ENCODE data around the gene PER3.

PER3 gene

DNA sequence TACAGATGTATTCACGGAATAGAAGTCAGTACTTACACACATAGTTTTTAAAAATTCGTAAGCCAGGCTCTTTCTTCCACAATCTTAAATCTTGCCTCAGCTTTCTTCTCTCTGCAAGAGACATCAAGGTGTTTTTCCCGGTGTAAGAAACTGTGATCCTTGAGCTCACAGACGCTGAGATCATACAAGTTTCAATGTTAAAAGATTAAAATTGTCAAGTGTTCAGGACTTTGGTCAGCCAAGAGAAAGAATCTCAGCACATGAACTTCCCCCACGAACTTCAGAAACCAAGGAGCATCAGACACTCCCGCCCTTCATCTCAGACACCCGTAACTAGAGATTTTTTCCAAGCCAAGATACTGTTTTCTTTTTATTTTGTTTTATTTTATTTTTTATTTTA is 62.6 kb downstream of the PER3 start (continued):
- TF ChIP-seq SCRT1 (tag by site-specific recombination; IDR thresholded peaks at IDR 0.05; ENCODE audit: borderline replicate concordance): no peak
- TF ChIP-seq SCRT2 (tag by site-specific recombination; IDR thresholded peaks at IDR 0.05): no peak

DNA sequence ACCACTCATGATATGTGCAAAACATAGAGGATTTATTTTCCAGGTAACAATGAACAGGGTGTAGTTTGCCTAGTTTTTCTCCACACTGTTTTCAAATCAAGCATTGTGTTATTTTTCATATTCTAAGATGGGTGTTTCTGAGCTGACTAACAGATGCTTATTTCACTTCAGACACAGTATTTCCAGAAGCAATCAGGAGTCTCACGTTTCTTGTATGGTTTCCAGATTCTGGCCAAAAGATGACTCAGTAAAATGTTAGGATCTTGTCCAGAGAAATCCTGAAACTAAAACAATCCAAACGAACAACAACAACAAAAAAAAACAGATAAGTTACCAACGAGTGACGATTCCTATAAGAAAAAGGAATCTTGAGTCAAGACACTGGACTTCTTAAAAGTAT is 63.5 kb downstream of the PER3 start:
- no peak overlapping the region for H3K4me3 ChIP-seq (ENCODE audit: low read depth, low read length)
- peaks cover 2% of the 10 kb centered on the region; the same call in 1 of the 2 replicates for H3K4me1 ChIP-seq (ENCODE audit: control insufficient read depth, insufficient read depth, low read length)
- TF ChIP-seq ZBTB21 (tag by site-specific recombination; IDR thresholded peaks at IDR 0.05) (no peak), ZNF354C (tag by site-specific recombination; IDR thresholded peaks at IDR 0.05; ENCODE audit: borderline replicate concordance, low read depth) (no peak), KLF17 (tag by site-specific recombination; IDR thresholded peaks at IDR 0.05) (no peak), ZFP69B (tag by site-specific recombination; IDR thresholded peaks at IDR 0.05) (no peak), BCL11B (tag by site-specific recombination; IDR thresholded peaks at IDR 0.05; ENCODE audit: low read depth) (no peak), ZNF660 (tag by site-specific recombination; IDR thresholded peaks at IDR 0.05) (no peak), ZNF596 (tag by site-specific recombination; IDR thresholded peaks at IDR 0.05) (no peak), ELK4 (IDR thresholded peaks at IDR 0.05; ENCODE audit: borderline replicate concordance, low read depth, low read length) (no peak), ZNF785 (tag by site-specific recombination; IDR thresholded peaks at IDR 0.05) (no peak)
- TF ChIP-seq, protein P1, sequence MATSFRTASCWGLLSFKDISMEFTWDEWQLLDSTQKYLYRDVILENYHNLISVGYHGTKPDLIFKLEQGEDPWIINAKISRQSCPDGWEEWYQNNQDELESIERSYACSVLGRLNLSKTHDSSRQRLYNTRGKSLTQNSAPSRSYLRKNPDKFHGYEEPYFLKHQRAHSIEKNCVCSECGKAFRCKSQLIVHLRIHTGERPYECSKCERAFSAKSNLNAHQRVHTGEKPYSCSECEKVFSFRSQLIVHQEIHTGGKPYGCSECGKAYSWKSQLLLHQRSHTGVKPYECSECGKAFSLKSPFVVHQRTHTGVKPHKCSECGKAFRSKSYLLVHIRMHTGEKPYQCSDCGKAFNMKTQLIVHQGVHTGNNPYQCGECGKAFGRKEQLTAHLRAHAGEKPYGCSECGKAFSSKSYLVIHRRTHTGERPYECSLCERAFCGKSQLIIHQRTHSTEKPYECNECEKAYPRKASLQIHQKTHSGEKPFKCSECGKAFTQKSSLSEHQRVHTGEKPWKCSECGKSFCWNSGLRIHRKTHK (tag by site-specific recombination; IDR thresholded peaks at IDR 0.05): no peak
- H3K36me3 ChIP-seq (ENCODE audit: control insufficient read depth in 2 of 2, insufficient read depth in 1 of 2, low read length in 2 of 2): no peaks in the 10 kb centered on the region
- ChIA-PET CTCF (interaction anchor here (0.6 to 0.7 kb wide), 3 partner anchors 9 to 179 kb away, joined by 3 read pairs; no protein-coding TSS in a partner anchor), POLR2A (no interaction called here)
- no peak overlapping the region for H3K27ac ChIP-seq (ENCODE audit: extremely low read depth, low read depth, low read length)
- H3K9me3 ChIP-seq (ENCODE audit: control insufficient read depth, insufficient read depth, low read depth, low read length): no peaks in the 10 kb centered on the region

DNA sequence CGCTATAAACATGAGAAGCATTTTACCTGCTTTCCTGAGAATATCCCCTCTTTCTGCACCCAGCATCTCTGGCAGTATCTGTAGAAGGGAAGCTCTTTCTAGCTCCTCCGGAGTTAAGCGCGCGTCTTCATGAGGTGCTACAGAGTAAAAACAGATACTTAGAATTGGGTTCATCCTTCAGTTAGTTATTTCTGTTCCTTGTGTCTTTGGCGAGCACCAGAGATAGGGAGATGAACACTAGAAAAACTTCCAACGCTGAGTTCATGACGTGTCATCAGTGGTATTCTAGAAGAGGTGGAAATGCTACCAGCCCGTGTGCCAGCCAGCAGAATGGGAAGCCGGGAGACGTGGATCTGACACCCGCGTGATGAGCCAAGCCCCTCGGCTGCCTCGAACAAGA is 66.7 kb downstream of the PER3 start:
- Histone ChIP-seq H3K4me3 (ENCODE audit: low read depth, low read length) (no peak overlapping the region), H3K4me1 (ENCODE audit: control insufficient read depth, insufficient read depth, low read length) (peaks cover 4% of the 10 kb centered on the region; the same call in 1 of the 2 replicates), H3K27ac (ENCODE audit: extremely low read depth, low read depth, low read length) (no peak overlapping the region), H3K36me3 (ENCODE audit: control insufficient read depth in 2 of 2, insufficient read depth in 1 of 2, low read length in 2 of 2) (no peaks in the 10 kb centered on the region), H3K9me3 (ENCODE audit: control insufficient read depth, insufficient read depth, low read depth, low read length) (no peaks in the 10 kb centered on the region)
- ChIA-PET POLR2A (no interaction called here), CTCF (interaction anchor here (0.6 to 1.1 kb wide), 4 partner anchors 15 to 203 kb away, joined by 3 read pairs; no protein-coding TSS in a partner anchor)
- no peak for TF ChIP-seq BCL6B (tag by site-specific recombination; IDR thresholded peaks at IDR 0.05)
- no peak for TF ChIP-seq ZNF837 (tag by site-specific recombination; IDR thresholded peaks at IDR 0.05)
- TF ChIP-seq, protein P2, sequence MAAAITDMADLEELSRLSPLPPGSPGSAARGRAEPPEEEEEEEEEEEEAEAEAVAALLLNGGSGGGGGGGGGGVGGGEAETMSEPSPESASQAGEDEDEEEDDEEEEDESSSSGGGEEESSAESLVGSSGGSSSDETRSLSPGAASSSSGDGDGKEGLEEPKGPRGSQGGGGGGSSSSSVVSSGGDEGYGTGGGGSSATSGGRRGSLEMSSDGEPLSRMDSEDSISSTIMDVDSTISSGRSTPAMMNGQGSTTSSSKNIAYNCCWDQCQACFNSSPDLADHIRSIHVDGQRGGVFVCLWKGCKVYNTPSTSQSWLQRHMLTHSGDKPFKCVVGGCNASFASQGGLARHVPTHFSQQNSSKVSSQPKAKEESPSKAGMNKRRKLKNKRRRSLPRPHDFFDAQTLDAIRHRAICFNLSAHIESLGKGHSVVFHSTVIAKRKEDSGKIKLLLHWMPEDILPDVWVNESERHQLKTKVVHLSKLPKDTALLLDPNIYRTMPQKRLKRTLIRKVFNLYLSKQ (tag by site-specific recombination; IDR thresholded peaks at IDR 0.05; ENCODE audit: borderline replicate concordance): no peak
- no peak for TF ChIP-seq ZNF660 (tag by site-specific recombination; IDR thresholded peaks at IDR 0.05)
- no peak for TF ChIP-seq ZNF37A (tag by site-specific recombination; IDR thresholded peaks at IDR 0.05)
- TF ChIP-seq ZNF555 (tag by site-specific recombination; conservative IDR thresholded peaks at IDR 0.05): no peak
- no peak for TF ChIP-seq ZBTB1 (tag by site-specific recombination; IDR thresholded peaks at IDR 0.05)
- no peak for TF ChIP-seq ZXDB (tag by site-specific recombination; IDR thresholded peaks at IDR 0.05)
- no peak for TF ChIP-seq ZNF391 (tag by site-specific recombination; IDR thresholded peaks at IDR 0.05; ENCODE audit: borderline replicate concordance, low read depth)
- TF ChIP-seq ZFP69B (tag by site-specific recombination; IDR thresholded peaks at IDR 0.05): no peak
- no peak for TF ChIP-seq ZNF658 (tag by site-specific recombination; IDR thresholded peaks at IDR 0.05)
- TF ChIP-seq ZNF521 (tag by site-specific recombination; IDR thresholded peaks at IDR 0.05): no peak
- TF ChIP-seq ZNF664 (tag by site-specific recombination; IDR thresholded peaks at IDR 0.05): no peak
- TF ChIP-seq ZNF48 (tag by site-specific recombination; IDR thresholded peaks at IDR 0.05): no peak
- TF ChIP-seq MEIS1 (CRISPR knock-in tag; IDR thresholded peaks at IDR 0.05; ENCODE audit: borderline replicate concordance): no peak
- no peak for TF ChIP-seq ZNF571 (tag by site-specific recombination; IDR thresholded peaks at IDR 0.05)
- TF ChIP-seq ZNF560 (tag by site-specific recombination; IDR thresholded peaks at IDR 0.05; ENCODE audit: borderline replicate concordance): no peak
- TF ChIP-seq SALL2 (tag by site-specific recombination; IDR thresholded peaks at IDR 0.05; ENCODE audit: borderline replicate concordance): no peak

Data from HEK293 (cell line).